Right renal cortex interstitium (tissue), 3 donors: ENCODE measurements around the gene DCHS1. TPM values are rescaled to one million over a fixed set of nuclear protein-coding genes. Genes with fewer than 3 reads are reported as not detected.

Experiments
- DNase-seq, 3 donors: peaks; one replicate each; pipeline ENCODE4 v3.0.0-alpha.2; 2013; ENCODE audit warnings: low read depth in 3 of 3, low spot score in 2 of 3
- polyA plus RNA-seq, 3 donors: library from polyadenylated mRNA; unstranded; fragments of 120-200 nt; gene quantifications; one replicate each; pipeline ENCODE4 v1.2.1, GENCODE V29; 2013; ENCODE audit not compliant: insufficient read length in 3 of 3

Gene DCHS1
- polyA plus RNA-seq, 3 donors = 27.8 to 31.1 (median 30.3) TPM

DNA sequence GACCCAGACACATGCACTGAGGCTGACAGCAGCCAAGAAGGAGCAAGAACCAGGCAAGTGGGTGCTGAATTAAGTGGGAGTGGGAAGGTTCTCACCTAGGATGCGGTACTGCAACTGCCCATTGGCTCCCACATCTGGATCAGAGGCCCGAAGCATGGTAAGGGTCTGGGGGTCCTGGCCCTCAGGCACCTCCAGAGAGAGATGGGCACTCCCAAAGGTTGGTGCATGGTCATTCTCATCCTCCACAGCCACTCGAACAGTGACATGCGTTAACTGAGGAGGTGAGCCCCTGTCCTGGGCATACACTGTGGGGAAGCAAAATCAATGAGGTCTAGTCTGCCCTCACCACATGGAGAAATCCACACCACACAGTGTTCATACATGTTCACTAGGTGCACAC is 27.1 kb downstream of the DCHS1 start:
- no peak for DNase-seq

DNA sequence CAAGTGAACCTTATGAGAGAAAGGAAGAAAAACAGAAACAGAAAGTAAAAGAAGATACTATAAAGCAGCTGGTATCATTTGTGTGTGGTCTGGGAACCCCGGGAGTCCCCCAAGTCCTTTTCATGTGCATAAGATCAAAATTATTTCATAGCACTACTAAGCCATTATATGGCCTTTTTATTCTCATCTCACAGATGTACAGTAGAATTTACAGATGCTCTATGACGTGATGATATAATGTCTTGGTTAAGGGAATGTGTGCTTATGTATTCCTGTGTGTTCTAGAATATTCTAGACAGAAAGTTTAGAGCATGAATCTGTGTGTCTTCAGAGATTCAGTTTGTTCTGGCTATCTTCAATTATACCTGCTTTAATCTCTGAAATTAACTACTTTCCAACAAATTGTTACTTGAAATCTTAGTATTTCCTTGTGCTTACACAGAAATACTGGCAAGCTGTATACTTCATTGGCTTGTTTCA is 27.8 kb downstream of the DCHS1 start:
- no peak for DNase-seq

DNA sequence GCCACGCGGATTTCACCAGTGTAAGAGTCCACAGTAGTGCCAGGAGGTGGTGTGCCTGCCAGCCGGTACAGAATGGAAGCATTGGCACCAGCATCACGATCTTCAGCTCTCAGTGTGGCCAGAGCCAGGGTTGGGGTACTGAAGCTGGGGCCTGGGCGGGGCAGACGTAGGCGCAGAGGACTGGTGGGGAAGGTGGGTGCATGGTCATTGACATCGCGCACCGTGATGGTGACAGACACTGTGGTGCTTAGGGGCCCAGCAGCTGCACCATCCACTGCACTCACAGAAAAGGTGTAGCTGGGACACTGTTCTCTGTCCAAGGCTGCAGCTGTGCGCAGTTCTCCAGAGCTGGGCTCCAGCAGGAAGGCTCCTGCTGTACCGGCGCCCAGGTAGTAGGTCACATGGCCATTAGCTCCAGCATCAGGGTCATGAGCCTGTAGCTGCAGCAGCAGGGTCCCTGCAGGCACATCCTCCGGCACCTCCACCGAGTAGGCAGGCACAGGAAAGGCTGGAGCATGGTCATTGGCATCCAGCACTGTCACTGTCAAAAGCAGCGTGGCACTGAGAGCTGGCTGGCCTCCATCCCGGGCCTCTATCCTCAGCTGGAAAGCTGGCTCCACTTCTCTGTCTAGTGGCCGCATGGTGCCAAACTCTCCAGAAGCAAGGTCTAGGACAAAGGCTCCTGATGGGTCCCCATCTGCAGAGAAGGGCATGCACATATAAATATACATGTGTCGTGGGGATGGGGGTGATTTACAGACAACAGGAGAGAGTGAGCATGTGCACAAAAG is 28.4 kb downstream of the DCHS1 start:
- no peak for DNase-seq

DNA sequence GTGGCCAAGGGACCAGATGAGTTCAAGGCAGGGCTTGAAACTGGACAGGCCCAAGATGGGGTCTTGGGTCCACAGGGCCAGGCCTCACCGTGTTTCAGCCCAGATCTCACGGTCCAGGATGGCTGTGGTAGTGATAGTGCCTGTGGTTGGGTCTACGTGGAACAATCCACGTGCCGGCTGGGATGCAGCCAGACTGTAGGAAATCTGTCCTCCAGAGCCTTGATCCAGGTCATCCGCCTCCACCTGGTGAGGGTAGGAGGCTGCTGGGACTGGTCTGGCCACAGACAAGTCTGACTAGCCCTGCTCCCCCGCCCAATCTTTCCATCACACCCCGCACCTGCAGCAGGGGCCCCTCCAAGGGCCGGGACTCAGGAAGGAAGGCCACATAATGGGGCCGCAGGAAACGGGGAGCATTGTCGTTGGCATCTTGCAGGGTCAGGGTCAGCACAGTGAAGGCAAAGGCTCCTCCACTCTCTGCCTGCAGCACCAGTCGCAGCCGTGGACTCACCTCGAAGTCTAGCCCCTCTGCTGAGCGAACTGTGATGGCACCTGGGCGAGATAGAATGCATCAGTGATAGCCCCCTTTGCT is 29.7 kb downstream of the DCHS1 start:
- DNase-seq = no peak

DNA sequence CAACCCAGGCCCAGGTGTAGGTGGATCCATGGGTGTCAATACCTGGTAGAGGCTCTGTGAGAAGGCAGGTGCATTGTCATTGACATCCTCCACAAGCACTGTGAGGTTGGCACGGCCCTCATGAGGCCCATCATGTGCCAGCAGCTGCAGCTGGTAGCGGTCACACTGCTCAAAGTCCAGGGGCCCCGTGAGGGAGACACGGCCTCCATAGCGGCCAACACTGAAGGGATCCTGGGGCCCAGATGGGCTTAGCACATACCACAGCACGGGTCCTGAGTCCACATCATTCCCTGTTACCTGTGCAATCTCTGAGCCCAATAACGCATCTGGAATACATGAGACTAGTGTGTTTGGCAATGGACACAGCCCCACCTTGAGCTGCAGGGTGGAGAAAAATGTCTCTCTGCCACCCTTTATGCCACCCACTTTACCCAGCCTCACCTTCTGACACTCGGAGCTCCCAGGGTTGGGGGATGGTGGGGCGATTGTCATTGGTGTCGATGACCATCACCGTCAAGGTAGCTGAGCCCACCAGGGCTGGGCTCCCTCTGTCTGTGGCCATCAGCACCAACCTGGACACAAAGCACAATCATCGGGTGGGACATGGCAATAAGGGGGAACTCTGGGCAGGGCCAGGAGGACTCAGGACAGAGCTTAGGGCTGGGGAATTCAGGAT is 30.3 kb downstream of the DCHS1 start:
- no peak for DNase-seq

DNA sequence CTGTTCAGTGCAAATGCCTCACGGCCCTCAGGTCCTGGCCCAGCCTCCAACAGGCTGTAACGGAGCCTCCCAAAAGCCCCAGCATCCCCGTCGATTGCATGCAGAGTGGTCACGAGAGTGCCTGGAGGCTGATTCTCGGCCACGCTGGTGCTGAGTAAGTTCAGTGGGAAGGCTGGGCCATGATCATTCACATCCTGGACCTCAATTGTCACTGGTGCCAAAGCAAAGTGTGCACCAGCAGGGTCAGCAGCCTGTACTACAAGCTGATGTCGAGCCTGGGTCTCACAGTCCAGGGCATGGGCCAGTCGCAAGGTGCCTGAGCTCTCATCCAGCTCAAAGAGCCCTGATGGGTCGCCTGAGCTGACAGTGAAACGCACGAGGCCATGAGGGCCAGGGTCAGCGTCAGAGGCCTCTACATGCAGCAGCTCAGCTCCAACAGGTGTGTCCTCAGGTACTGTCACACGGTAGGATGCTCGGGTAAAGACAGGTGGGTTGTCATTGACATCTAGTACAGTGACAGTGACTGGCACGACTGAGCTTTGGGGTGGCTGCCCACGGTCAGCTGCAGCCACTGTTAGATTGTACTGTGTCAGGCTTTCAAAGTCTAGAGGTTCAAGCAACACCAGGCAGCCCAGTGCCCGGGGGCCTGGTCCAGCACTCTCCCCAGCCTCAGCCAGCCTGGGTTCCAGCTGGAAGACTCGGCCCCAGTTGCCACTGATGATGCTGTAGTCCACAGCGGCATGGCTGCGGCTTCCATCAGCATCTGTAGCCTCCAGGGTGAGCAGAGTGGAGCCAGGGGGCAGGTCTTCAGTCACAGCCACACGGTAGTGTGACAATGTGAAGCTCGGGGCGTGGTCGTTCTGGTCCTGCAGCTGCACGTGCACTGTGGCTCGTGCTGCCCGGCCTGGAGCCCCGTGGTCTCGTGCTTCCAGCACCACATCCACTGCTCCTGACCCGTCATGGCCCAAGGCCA is 31.9 kb downstream of the DCHS1 start:
- no peak for DNase-seq

DNA sequence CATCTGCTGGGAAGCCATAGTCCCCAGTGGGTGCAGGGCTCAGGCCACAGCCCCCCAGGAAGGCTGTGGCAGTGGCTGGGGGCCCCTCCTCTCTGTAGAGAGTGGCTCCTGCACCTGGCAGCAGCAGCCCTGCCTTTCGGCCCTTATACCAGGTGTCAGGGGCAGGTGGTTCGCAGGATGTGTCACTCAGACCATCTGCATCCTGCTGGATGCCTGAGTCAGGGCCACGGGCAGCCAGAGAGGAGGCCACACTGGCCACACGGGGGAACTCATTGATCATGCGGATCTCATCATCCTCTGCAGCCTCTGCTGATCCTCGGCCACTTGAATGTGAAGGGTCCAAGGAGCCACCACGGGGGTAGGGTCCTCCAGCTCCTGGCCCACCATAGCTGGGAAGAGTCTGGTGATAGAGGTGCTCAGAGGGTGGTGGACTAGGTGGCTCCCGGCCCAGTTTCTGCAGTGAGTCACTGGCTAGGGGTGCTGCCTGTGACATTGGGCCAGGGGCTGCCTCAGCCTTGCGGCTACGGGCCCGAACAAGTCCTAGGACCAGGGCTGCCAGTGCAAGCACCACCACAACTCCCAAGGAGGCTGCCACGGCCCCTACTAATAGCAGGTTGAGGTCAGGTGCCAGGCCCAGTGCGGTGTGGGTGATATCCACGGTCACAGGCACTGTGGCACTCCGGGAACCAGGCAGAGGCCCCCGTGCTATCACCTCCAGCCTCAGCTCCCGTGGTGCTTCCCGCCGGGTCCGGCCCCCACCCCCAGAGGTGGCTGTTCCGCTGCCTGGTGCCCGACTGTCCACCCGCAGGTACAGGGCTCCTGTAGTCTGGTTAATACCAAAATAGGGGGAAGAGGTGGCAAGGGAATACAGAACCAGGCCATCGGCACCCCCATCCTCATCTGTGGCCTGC is 33.1 kb downstream of the DCHS1 start:
- DNase-seq = no peak

DNA sequence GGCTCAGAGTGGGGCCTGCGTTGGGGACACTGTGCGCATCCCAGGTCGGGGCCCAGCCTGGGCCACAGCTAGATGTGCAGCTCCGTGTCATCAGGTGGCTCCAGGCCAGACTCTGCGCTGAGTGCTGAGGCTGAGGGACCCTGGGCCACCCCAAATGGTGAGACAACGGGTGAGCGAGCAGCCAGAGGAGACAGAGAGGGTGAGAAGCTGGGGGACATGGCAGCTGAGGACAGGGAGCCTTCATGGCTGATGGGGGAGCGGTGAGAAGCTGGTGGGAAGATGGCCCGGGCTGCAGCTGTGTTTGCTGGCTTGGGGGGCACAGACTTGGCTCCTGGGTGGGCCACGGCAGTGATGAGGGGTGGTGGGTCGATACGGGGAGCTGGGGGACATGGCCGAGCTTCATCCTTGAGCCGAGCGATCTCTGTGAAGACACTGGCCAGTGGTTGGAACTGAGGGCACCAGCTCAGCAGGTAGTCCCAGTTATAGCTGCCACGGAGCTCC is 33.8 kb downstream of the DCHS1 start:
- DNase-seq = no peak

DNA sequence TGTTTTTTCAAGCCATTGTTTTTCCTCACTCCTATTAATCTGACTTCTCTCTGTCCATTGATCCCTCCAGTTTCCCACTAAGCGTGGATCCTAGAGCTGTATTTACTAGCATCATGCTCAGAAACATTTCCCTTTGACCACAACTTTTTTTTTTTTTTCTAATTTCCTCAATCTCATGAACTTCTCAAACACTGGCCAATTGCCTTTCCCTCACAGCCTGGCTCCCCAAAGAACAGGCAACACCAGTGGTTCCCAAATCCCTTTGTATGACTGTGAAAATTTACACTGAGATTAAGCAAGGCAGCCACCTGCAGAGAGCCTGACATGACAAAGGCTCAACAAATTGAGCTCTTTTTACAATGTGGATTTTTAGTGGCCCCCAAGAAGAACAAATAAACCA is 35.0 kb downstream of the DCHS1 start:
- no peak for DNase-seq

DNA sequence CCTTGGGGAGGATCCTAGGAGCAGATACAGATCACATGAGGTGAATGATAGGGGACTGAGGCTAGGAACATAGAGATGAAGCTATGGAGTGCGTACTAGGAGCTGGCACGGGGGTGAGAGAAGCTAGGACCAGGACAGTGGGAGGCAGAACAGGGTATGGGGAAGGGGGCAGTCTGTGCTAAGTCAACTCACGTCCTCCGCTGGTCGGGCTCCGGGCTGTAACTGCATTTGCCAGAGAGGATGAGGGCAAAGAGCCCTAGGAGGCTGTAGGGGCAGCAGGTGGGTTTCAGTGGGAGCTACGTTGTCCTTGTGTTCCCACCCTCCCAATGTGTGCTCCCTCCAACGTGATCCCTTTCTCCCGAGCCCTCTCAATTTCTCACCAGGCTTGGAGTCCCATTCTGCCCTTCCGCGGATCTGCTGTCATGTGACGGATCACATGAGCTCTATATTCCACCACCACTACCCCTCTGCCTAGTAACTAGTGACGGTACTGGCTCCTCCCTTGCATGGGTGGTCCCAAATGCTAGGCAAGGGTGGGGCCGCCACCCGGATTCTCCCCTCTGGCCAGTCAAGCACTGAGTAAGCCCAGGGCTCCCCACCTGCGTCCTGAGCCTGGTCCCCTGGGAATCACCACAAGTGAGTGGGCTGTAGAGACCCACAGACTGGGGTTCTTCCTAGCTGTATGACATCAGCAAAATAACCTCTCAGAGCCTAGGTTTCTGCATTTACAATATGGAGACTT is 36.4 kb downstream of the DCHS1 start, which contains the start of gene TPP1:
Gene TPP1, minus strand, starts transcription at position 419 of the 742 bp plus-strand sequence. Its CDS starts 22 bp downstream, at position 397.
- DNase-seq = peak; percentile 87 to 94 (median 89)

DNA sequence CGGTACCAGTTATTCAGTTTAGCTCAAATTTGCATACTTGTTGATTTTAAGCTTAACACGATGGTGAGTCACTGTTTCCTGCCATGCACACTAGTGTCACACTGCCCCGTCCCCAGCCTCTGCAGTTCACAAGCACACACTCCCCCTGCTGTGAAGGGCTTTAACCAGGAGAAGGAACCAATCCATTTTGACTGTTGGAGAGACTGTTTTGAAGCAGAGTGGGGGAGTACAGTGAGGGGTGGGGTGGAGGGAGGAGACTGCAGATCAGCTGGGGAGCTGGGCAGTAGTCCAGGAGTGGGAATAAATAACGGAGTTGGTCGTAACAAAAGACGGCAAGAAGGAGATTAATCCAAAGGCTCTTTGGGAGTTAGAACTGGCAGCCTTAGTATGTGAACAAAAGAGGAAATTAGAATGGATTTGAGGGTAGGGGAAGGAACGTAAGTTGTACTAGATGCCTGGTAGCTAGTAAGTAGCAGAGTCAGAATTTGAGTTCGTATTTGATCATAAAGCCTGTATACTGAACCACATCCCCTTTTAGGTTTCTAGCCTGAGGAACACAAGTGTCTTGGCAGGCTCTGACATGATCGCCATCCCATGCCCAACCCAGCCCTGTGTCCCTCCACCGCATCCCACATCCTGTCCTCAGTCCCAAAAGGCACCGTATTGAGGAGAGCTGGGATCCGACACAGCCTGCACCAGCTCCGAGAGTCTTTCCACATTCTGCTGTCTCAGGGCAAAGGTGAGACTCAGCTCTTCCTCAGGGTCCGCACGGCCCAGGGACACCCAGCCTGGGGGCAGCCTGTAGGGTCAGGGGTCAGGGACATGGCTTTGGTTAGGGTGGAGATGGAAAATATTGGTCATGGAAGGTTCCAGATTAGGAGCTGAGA is 37.2 kb downstream of the DCHS1 start:
- peak in 1 of 3 donors; percentile 59 for DNase-seq

DNA sequence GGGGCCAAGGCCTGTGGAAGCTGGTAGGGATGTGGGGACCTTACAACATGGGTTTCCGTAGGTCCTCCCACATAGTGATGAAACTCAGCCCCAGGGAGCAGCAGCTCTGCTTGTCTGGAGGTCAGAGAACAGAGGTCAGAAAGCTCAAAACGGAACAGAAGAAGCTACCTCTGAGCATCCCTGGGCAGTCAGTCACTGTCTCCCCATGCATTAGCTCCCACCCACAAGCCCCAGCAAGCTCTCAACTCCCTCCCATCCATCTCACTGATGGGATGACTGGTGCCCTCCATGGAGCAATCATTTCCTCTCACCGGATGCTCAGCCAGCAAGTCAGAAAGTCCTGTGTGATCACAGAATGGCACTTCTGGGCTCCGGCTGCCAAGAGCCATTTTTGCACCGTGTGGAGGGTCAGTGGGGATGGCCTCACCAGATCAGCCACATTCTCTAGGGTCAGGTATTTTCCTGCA is 38.3 kb downstream of the DCHS1 start:
- DNase-seq = no peak

DNA sequence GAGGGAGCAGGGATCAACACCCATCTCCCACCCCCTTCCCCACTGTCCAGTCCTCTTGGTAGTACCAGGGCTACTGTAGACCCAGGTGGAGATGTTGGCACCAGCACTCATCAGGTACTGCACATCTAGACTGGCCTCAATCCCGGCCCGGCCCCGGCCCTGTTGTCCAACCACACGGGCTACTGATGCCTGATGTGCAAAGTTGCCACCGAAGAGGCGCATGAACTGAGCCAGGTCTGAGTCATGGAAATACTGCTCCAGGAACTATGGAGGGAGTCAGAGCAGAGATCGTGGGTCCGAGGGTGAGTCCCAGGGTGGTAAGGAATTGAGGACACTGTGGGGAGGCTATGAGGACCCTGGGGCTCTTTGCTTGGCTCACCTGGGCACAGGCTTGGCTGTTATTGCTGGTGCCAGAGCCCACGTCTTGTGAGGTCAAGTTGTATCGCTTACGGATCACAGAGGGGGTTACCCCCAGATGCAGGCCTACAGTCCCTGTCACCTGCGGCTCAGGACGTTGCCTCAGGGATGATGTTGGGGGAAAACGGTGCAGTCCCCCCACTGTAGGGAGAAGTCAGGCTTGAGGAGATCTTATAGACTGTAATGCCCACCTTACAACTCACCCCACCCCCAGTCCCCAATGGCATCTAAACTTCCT is 38.9 kb downstream of the DCHS1 start:
- DNase-seq = no peak

DNA sequence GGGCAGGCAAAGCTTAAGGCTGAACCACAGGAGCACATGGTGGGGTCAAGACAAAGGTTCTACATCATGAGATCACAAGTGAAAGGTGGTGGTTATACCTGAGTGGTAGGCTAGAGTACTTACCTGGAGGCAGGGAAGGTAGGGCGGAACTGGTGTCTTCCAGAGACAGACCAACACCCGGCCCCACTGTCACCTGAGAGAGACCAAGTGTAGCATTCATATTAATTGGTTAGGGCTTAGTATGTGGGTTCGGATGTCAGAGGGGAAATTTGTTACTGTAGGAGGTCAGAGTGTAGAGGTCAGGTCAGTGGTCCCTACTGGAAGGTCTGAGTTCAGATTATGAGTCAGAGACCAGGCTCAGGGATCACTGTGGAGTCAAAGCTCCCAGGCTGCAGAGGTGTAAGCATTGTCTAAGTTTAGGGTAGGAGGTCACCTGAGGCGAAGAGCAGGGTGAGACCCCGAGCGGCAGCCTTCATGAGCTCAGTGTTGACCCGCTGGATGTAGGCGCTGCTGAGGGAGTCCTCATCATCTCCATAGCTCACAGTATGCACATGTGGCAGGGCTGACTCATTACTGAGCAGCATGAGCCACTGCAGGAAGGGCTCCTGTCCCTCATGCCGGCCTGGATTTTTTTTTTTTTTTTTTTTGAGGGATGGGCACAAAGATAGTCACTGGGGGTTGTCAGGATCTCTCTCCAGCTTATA is 39.6 kb downstream of the DCHS1 start:
- DNase-seq = no peak

DNA sequence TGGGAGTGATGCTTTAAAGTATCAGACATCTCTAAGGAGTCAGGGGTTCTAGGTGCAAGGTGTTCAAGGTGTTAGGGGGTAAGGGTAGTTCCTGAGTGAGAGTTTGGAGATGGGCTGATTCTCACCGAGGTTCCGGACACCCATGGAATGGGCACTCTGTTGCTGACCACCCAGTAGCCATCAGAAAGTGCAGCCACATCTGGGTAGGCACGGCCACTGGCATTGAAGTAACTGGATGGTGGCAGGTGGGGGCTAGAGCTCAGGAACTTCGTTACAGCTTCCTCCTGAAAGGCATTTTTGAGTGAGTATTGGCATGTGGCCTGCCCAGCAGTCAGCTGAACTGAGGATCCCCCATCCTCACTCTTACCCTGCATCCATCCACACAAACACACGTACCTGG is 40.6 kb downstream of the DCHS1 start:
- no peak for DNase-seq

DNA sequence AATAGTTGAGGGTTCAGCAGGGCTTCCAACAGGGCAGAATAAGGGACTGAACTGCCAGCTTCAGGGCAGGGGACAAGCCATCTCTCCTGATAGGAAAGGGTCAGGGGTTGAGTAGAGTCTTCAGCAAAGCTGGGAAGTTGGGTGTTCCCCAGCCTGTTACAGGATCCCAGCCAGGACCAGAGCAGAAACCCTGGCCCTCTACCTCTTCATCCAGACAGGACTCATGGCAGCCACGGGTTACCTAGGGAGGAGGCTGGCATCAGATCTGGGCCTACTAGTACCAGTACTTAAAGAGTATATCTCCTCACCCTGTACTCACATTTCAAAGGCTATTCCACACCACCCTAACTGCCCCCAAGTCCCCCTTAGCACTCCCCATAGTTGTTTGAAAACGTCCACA is 41.2 kb downstream of the DCHS1 start:
- DNase-seq = no peak
